ENCODE data around the gene C4orf36. TPM values are rescaled to one million over a fixed set of nuclear protein-coding genes. Genes with fewer than 3 reads are reported as not detected.
A peak's percentile ranks its signal among the peaks of the same experiment; 100 is the strongest.

C4orf36 gene
- total RNA-seq, 4 donors from 2014 or later = 2.3 to 5.3 (median 3.5) TPM; not detected in 1

- Histone ChIP-seq H3K27ac (no peak overlapping the region), H3K36me3 (no peaks in the 10 kb centered on the region), H3K9me3 (no peaks in the 10 kb centered on the region), H3K27me3 (no peaks in the 10 kb centered on the region), H3K4me1 (no peaks in the 10 kb centered on the region), H3K4me3 (replicated peaks in 1 of 3) (no peak overlapping the region)
- TF ChIP-seq CTCF (IDR thresholded peaks at IDR 0.05) (no peak), POLR2A (IDR thresholded peaks at IDR 0.05) (no peak)
- no peak for DNase-seq
- intact Hi-C loops (cut with DNase I) = no loop called here
- WGBS, 2 donors = 67 to 78% methylated on average over 1 of the region's 1 CpG
Measured at GRCh38 chr4:86856896-86857295, 35.3 kb downstream of the C4orf36 start.

- intact Hi-C loops (cut with DNase I) = no loop called here
Measured at GRCh38 chr4:86855572-86855971, 36.6 kb downstream of the C4orf36 start.

GRCh38 chr4:86853209-86853608 is 39.0 kb downstream of the C4orf36 start:
- intact Hi-C loops (cut with DNase I) = no loop called here
- Histone ChIP-seq H3K27me3 (no peaks in the 10 kb centered on the region), H3K4me1 (peaks cover 6 to 17% of the 10 kb centered on the region in 2 donors), H3K27ac (no peak overlapping the region), H3K4me3 (replicated peaks in 1 of 3) (no peak overlapping the region), H3K9me3 (no peaks in the 10 kb centered on the region), H3K36me3 (no peaks in the 10 kb centered on the region)
- DNase-seq = no peak
- 72 to 92% methylated on average over 5 of the region's 5 CpGs for WGBS, 2 donors
- no peak for TF ChIP-seq POLR2A (IDR thresholded peaks at IDR 0.05)

More at GRCh38 chr4:86855572-86855971, 36.6 kb downstream of the C4orf36 start:
- TF ChIP-seq CTCF (IDR thresholded peaks at IDR 0.05) = no peak
- no peak for TF ChIP-seq POLR2A (IDR thresholded peaks at IDR 0.05)
- no peak for DNase-seq
- H3K36me3 ChIP-seq = no peaks in the 10 kb centered on the region
- no peaks in the 10 kb centered on the region for H3K27me3 ChIP-seq
- no peaks in the 10 kb centered on the region for H3K9me3 ChIP-seq
- no peaks in the 10 kb centered on the region for H3K4me1 ChIP-seq
- H3K4me3 ChIP-seq (replicated peaks in 1 of 3) = no peak overlapping the region
- H3K27ac ChIP-seq = no peak overlapping the region
- 69 to 72% methylated on average over 2 of the region's 2 CpGs for WGBS, 2 donors

- 43 to 61% methylated on average over 10 to 11 of the region's 11 CpGs for WGBS, 2 donors
- intact Hi-C loops (cut with DNase I) = no loop called here
- Histone ChIP-seq H3K9me3 (no peaks in the 10 kb centered on the region), H3K4me1 (peaks cover 6 to 17% of the 10 kb centered on the region in 2 donors), H3K27me3 (no peaks in the 10 kb centered on the region), H3K4me3 (replicated peaks in 1 of 3) (peak within 1 kb of the TSS in 1 of 3 donors; percentile 5), H3K27ac (peak within 1 kb of the TSS; percentile 1 to 59 (median 26)), H3K36me3 (no peaks in the 10 kb centered on the region)
- TF ChIP-seq CTCF (IDR thresholded peaks at IDR 0.05) (no peak), POLR2A (IDR thresholded peaks at IDR 0.05) (no peak)
- peak; percentile 23 to 36 for DNase-seq
Measured at GRCh38 chr4:86848732-86849619, 43.2 kb downstream of the C4orf36 start, which contains the start of gene SLC10A6. TSS of gene SLC10A6 (minus strand) at chr4:86849384. CDS start at chr4:86849115, 269 bp downstream.

GRCh38 chr4:86848136-86848535 is 44.1 kb downstream of the C4orf36 start:
- intact Hi-C loops (cut with DNase I) = no loop called here
- Histone ChIP-seq H3K4me3 (replicated peaks in 1 of 3) (no peak overlapping the region), H3K9me3 (no peaks in the 10 kb centered on the region), H3K4me1 (peaks cover 6 to 17% of the 10 kb centered on the region in 2 donors), H3K27me3 (no peaks in the 10 kb centered on the region), H3K27ac (peak overlapping the region; percentile 1 to 59 (median 26)), H3K36me3 (no peaks in the 10 kb centered on the region)
- TF ChIP-seq POLR2A (IDR thresholded peaks at IDR 0.05) = no peak
- TF ChIP-seq CTCF (IDR thresholded peaks at IDR 0.05) = no peak
- no peak for DNase-seq
- 69 to 70% methylated on average over 7 of the region's 7 CpGs for WGBS, 2 donors
